Caco-2 (cell line): Measurements from ENCODE around the gene PJA2. TPM values are rescaled to one million over a fixed set of nuclear protein-coding genes. Genes with fewer than 3 reads are reported as not detected.

Experiments used
- BruUV-seq: library from RNA; stranded (reverse); fragments of 400-500 nt; replicated peaks from 2 replicates; lab custom pipeline; 2021; lab: Mats Ljungman, UMichigan
- CTCF ChIA-PET: fragments of 300-600 bp; sonication (Branson Sonifier 250); formaldehyde crosslinking; loops from one replicate; lab custom pipeline; 2022; ENCODE audit warnings: antibody characterized with exemption; lab: Charles Lee
- POLR2A ChIA-PET: fragments of 300-600 bp; sonication (Branson Sonifier 250); formaldehyde crosslinking; loops from one replicate; lab custom pipeline; 2022; ENCODE audit warnings: antibody characterized with exemption; lab: Charles Lee
- DNase-seq, 2 experiments: peaks; one replicate each; pipeline versions ENCODE4 v3.0.0 to v3.0.0-alpha.2; 2020 to 2022
- H3K27me3 ChIP-seq: replicated peaks from 2 replicates; pipeline ENCODE4 v1.6.0; 2011; ENCODE audit warnings: low read length; ENCODE audit not compliant: control insufficient read depth, insufficient read depth
- H3K36me3 ChIP-seq: 2 replicates; pipeline ENCODE4 v1.5.1; 2011; ENCODE audit warnings: low read length; ENCODE audit not compliant: control insufficient read depth, insufficient read depth
- H3K4me1 ChIP-seq: fragments of 250-450 bp; sonication (Bioruptor Pico); 2 replicates; pipeline ENCODE4 v1.5.1; 2020; ENCODE audit warnings: mild to moderate bottlenecking
- H3K4me3 ChIP-seq: 2 replicates; pipeline ENCODE4 v1.5.1; 2011; ENCODE audit warnings: low read depth, mild to moderate bottlenecking, control low read depth, low read length
- H3K9me3 ChIP-seq: fragments of 250-450 bp; sonication (Bioruptor Pico); 2 replicates; pipeline ENCODE4 v1.5.1; 2020; ENCODE audit warnings: mild to moderate bottlenecking, moderate library complexity
- H3K27ac Mint-ChIP-seq: one replicate; pipeline ENCODE4 v1.8.0; 2022; ENCODE audit warnings: mixed read lengths; ENCODE audit not compliant: unreplicated experiment
- H3K27me3 Mint-ChIP-seq: one replicate; pipeline ENCODE4 v1.8.0; 2022; ENCODE audit warnings: mixed read lengths; ENCODE audit not compliant: insufficient read depth, unreplicated experiment
- H3K36me3 Mint-ChIP-seq: one replicate; pipeline ENCODE4 v1.8.0; 2022; ENCODE audit warnings: mild to moderate bottlenecking, mixed read lengths; ENCODE audit not compliant: insufficient read depth, unreplicated experiment
- H3K4me1 Mint-ChIP-seq: one replicate; pipeline ENCODE4 v1.8.0; 2022; ENCODE audit warnings: low read depth, mixed read lengths; ENCODE audit not compliant: unreplicated experiment
- H3K4me3 Mint-ChIP-seq: one replicate; pipeline ENCODE4 v1.8.0; 2022; ENCODE audit warnings: mild to moderate bottlenecking, moderate library complexity, mixed read lengths; ENCODE audit not compliant: unreplicated experiment
- H3K9me3 Mint-ChIP-seq: one replicate; pipeline ENCODE4 v1.8.0; 2022; ENCODE audit warnings: mixed read lengths; ENCODE audit not compliant: unreplicated experiment
- CTCF ChIP-seq, 2 experiments: fragments of 200-600 bp in 1 of 2; IDR thresholded peaks; 1 replicate in 1 of 2; 2 replicates in 1 of 2; pipeline versions ENCODE4 v1.5.1 to v1.8.0; 2011 to 2022; ENCODE audit warnings: antibody characterized with exemption in 1 of 2, control low read depth in 1 of 2, inconsistent platforms in 1 of 2, low read depth in 1 of 2, low read length in 1 of 2, mild to moderate bottlenecking in 1 of 2, moderate library complexity in 1 of 2; ENCODE audit not compliant: insufficient read depth in 1 of 2, severe bottlenecking in 1 of 2, unreplicated experiment in 1 of 2
- intact Hi-C: fragments of 100-400 bp; cut with micrococcal nuclease; formaldehyde crosslinking; loops from one replicate; pipeline ENCODE4 v1.10.0; 2022; ENCODE audit not compliant: unreplicated experiment
- total RNA-seq: library from RNA; stranded (reverse); gene quantifications from 2 replicates; pipeline ENCODE4 v1.2.3, GENCODE V29; 2022

PJA2 gene
- total RNA-seq, 1 experiment from 2014 or later: 34.2 TPM

DNA sequence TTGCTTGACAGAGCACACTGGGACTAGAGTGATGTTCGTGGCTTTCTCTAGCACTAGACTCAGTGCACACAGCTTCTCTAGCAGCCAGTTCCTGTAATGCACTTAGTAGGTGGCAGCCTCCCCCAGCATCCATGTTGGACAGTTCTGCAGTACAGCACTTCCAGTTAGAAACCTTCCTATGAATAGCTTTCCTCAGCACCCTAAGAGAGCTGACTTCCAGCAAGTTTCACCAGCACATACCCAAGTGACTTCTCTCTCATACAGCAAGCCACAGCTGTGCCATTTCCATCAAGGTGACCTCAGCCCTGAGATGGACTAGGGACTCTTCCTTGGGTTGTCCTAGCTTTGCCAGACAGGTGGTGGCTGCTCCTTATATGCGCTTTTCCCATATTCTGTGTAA is 60.4 kb downstream of the PJA2 start:
- ChIA-PET POLR2A (no interaction called here), CTCF (no interaction called here)
- no peaks in the 10 kb centered on the region for H3K4me1 Mint-ChIP-seq
- intact Hi-C loops: no loop called here
- no peak overlapping the region for H3K4me3 ChIP-seq
- no peaks in the 10 kb centered on the region for H3K27me3 ChIP-seq
- H3K36me3 Mint-ChIP-seq: peaks cover 17% of the 10 kb centered on the region
- no peaks in the 10 kb centered on the region for H3K9me3 Mint-ChIP-seq
- no peak overlapping the region for H3K27ac Mint-ChIP-seq
- TF ChIP-seq CTCF (IDR thresholded peaks at IDR 0.05; ENCODE audit: insufficient read depth in 1 of 2, low read depth in 1 of 2, low read length in 1 of 2, severe bottlenecking in 1 of 2, unreplicated experiment in 1 of 2): no peak
- H3K36me3 ChIP-seq: peaks cover 1% of the 10 kb centered on the region; the same call in 1 of the 2 replicates
- H3K4me1 ChIP-seq: no peaks in the 10 kb centered on the region
- no peaks in the 10 kb centered on the region for H3K27me3 Mint-ChIP-seq
- BruUV-seq: no TSS peak
- H3K4me3 Mint-ChIP-seq: no peak overlapping the region
- no peaks in the 10 kb centered on the region for H3K9me3 ChIP-seq
- no peak for DNase-seq

DNA sequence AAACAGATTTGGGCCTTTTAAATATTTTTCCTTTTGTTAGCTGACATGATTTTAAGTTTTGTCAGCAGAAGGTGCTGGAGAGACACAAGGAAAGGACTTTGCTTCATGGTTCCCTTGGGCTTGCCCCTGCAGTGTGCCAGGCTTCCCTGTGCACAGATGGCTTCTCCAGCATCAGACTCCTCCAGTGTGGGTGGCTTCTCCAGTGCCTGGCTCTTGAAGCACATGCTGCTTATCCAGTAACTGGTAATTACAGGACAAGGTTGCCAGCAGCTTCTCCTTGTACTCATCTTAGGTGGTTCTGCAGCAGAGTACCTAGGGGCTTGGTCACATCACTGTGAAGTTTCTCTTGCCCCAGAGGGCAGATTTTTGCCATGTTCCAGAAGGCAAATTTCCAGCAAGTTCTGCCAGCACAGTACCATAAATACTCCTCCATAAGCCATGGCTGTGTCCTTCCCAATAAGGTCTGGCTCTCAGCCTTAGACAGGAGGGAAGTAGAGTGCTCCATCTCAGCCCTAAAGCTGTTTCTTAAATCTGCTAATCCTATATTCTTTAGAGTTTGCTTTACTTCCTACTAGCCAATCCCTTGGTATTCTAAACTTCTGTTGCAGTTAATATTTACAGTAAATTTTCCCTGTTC is 62.4 kb downstream of the PJA2 start:
- DNase-seq: no peak
- Mint-ChIP-seq H3K4me3 (no peak overlapping the region), H3K9me3 (no peaks in the 10 kb centered on the region), H3K36me3 (peaks cover 17% of the 10 kb centered on the region), H3K27me3 (no peaks in the 10 kb centered on the region), H3K27ac (no peak overlapping the region), H3K4me1 (no peaks in the 10 kb centered on the region)
- no peak overlapping the region for H3K4me3 ChIP-seq
- intact Hi-C loops: no loop called here
- no peak for TF ChIP-seq CTCF (IDR thresholded peaks at IDR 0.05; ENCODE audit: insufficient read depth in 1 of 2, low read depth in 1 of 2, low read length in 1 of 2, severe bottlenecking in 1 of 2, unreplicated experiment in 1 of 2)
- H3K9me3 ChIP-seq: no peaks in the 10 kb centered on the region; the same call in 1 of the 2 replicates
- no peaks in the 10 kb centered on the region for H3K27me3 ChIP-seq
- no peaks in the 10 kb centered on the region for H3K4me1 ChIP-seq
- peaks cover 1% of the 10 kb centered on the region; the same call in 1 of the 2 replicates for H3K36me3 ChIP-seq
- BruUV-seq: no TSS peak
- ChIA-PET POLR2A (no interaction called here), CTCF (no interaction called here)

- no peak for DNase-seq
- H3K36me3 ChIP-seq: no peaks in the 10 kb centered on the region
- no peak overlapping the region for H3K4me3 Mint-ChIP-seq
- no peaks in the 10 kb centered on the region for H3K27me3 Mint-ChIP-seq
- no peak overlapping the region for H3K4me3 ChIP-seq
- no peaks in the 10 kb centered on the region; the same call in 1 of the 2 replicates for H3K9me3 ChIP-seq
- CTCF ChIA-PET: no interaction called here
- H3K36me3 Mint-ChIP-seq: peaks cover 17% of the 10 kb centered on the region
- no peaks in the 10 kb centered on the region for H3K27me3 ChIP-seq
- no TSS peak for BruUV-seq
- POLR2A ChIA-PET: no interaction called here
- TF ChIP-seq CTCF (IDR thresholded peaks at IDR 0.05; ENCODE audit: insufficient read depth in 1 of 2, low read depth in 1 of 2, low read length in 1 of 2, severe bottlenecking in 1 of 2, unreplicated experiment in 1 of 2): no peak
- H3K4me1 Mint-ChIP-seq: no peaks in the 10 kb centered on the region
- intact Hi-C loops: no loop called here
- H3K4me1 ChIP-seq: no peaks in the 10 kb centered on the region
- no peaks in the 10 kb centered on the region for H3K9me3 Mint-ChIP-seq
- no peak overlapping the region for H3K27ac Mint-ChIP-seq
These were observed 64.1 kb downstream of the PJA2 start for GRCh38 chr5:109345699-109346098.
